ENCODE results near the gene SLC24A3. TPM values are rescaled to one million over a fixed set of nuclear protein-coding genes. Genes with fewer than 3 reads are reported as not detected.

Gene SLC24A3
- total RNA-seq, 1 experiment from 2014 or later = not detected

- Histone ChIP-seq H3K4me3 (no peak overlapping the region), H3K4me1 (replicated peaks) (no peaks in the 10 kb centered on the region), H3K9me3 (replicated peaks) (no peaks in the 10 kb centered on the region), H3K36me3 (no peaks in the 10 kb centered on the region), H3K27me3 (replicated peaks) (no peaks in the 10 kb centered on the region), H3K27ac (no peak overlapping the region)
- DNase-seq (ENCODE audit: low read depth in 1 of 2, low spot score in 2 of 2) = no peak
Measured at GRCh38 chr20:19599200-19599599, 386.8 kb downstream of the SLC24A3 start.

GRCh38 chr20:19600042-19600441 is 387.6 kb downstream of the SLC24A3 start:
- Histone ChIP-seq H3K4me1 (replicated peaks) (no peaks in the 10 kb centered on the region), H3K9me3 (replicated peaks) (no peaks in the 10 kb centered on the region), H3K27me3 (replicated peaks) (0 out of 2 replicates have a peak, but pooled peaks cover 2% of the 10 kb centered on the region), H3K36me3 (no peaks in the 10 kb centered on the region), H3K27ac (no peak overlapping the region), H3K4me3 (no peak overlapping the region)
- DNase-seq (ENCODE audit: low read depth in 1 of 2, low spot score in 2 of 2) = no peak

DNA sequence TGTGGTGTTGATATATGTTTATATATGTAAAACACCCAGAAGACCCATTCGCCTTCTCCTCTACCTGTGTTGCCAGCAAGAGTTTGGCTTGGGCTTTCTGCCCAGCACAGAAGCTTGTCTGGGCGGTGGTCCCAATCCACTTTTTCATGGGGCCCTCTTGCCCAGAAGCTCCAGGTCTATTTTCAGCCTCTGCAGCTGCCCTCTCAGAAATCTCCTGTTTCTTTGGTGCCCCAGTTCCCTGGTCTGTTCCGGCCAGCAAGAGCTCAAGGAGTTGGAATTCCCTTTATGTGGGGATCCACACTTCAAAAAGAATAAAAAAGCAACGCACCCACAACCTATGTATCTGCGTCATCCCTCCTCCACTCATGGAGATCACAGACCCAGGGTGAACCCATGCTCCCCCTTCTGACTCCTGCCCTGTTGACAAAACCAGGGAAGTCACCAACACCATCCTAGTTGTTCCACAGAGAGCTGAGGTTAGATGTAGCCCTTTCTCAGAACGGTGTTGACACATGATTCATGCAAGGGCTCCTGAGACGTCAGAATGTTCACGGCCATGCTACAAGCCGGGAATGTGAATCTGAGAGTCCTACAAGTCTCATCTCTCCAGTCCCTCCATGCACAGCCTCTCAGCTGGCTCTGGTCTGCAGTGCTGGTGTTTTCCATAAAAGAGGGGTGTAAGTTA is 388.8 kb downstream of the SLC24A3 start:
- H3K36me3 ChIP-seq = no peaks in the 10 kb centered on the region
- H3K27ac ChIP-seq = no peak overlapping the region
- H3K4me3 ChIP-seq = no peak overlapping the region
- H3K9me3 ChIP-seq (replicated peaks) = no peaks in the 10 kb centered on the region
- no peak for DNase-seq (ENCODE audit: low read depth in 1 of 2, low spot score in 2 of 2)
- no peaks in the 10 kb centered on the region for H3K4me1 ChIP-seq (replicated peaks)
- 0 out of 2 replicates have a peak, but pooled peaks cover 3% of the 10 kb centered on the region for H3K27me3 ChIP-seq (replicated peaks)

DNA sequence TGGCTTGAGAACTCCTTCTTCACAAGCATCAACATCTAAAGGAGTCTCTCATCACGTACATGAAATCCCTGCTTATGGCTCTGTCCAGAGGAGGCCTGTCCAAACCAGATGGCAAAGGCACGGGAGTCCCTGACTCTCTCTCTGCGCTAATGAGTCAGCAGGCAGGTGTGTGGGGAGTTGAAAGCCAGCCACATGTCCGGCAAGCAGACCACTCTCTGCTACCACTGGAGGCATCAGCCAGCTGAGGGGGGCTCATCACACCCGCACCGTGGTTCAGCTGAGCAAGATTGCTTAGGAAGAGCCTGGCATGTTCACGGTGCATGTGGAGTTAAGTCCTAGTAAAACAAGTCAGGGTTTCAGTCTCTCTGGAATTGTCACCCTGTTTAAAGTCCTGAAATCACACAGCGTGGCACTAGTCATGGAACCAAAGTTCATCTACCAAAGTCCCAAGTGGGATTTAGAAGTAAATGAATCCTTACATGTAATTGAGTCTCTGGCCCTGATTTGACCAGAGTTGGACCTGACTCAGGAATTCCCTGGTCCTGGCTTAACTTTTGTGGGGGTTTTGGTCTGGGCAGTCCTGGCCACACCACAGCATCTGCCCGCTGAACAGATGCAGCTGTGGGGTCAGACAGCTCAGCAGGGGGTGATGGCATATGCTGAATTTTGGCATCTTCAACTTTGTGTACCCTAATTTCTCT is 390.4 kb downstream of the SLC24A3 start:
- no peaks in the 10 kb centered on the region for H3K9me3 ChIP-seq (replicated peaks)
- H3K36me3 ChIP-seq = no peaks in the 10 kb centered on the region
- 0 out of 2 replicates have a peak, but pooled peaks cover 3% of the 10 kb centered on the region for H3K27me3 ChIP-seq (replicated peaks)
- no peak for DNase-seq (ENCODE audit: low read depth in 1 of 2, low spot score in 2 of 2)
- no peaks in the 10 kb centered on the region for H3K4me1 ChIP-seq (replicated peaks)
- no peak overlapping the region for H3K27ac ChIP-seq
- H3K4me3 ChIP-seq = no peak overlapping the region

- no peaks in the 10 kb centered on the region for H3K4me1 ChIP-seq (replicated peaks)
- no peak overlapping the region for H3K4me3 ChIP-seq
- H3K27ac ChIP-seq = no peak overlapping the region
- no peak for DNase-seq (ENCODE audit: low read depth in 1 of 2, low spot score in 2 of 2)
- H3K9me3 ChIP-seq (replicated peaks) = no peaks in the 10 kb centered on the region
- peaks cover 6% of the 10 kb centered on the region; the same call in 1 of the 2 replicates for H3K27me3 ChIP-seq (replicated peaks)
- H3K36me3 ChIP-seq = no peaks in the 10 kb centered on the region
Measured at GRCh38 chr20:19603376-19603750, 390.9 kb downstream of the SLC24A3 start.

DNA sequence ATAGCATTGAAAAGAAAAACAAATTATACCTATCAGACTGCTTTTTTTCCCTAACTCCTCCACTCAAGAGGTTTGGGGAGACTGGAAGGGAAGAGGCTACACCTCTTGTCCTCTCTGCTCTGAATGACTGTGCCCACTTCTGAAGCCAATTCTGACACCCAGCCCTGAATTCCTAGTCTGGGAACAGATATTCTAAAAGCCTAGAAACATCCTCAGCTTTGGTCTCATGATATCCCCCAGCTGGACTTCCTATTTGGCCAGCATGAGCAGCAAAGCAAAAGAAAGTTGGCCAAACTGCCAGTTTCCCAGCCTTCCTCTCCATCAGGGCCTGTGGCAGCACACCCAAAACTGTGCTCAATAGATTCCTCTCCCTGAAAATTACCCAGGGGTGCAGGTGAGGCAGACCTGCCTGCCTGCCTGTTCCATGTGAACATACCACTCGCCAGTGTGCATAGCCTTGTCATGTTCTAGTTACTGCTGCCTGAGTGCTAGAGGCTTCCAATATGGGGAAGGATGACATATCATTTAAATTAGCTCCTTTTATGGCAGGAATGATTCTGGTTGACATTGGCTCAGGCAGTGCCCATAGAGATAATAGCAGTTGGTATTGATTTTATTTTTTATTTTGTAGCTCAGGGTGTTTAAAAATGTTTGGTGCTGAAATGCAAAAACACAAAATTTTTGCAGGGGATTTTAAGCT is 393.5 kb downstream of the SLC24A3 start:
- DNase-seq (ENCODE audit: low read depth in 1 of 2, low spot score in 2 of 2) = no peak
- Histone ChIP-seq H3K27ac (no peak overlapping the region), H3K36me3 (no peaks in the 10 kb centered on the region), H3K27me3 (replicated peaks) (peaks cover 16% of the 10 kb centered on the region), H3K9me3 (replicated peaks) (no peaks in the 10 kb centered on the region), H3K4me3 (no peak overlapping the region), H3K4me1 (replicated peaks) (no peaks in the 10 kb centered on the region)

GRCh38 chr20:19609642-19610223 is 397.3 kb downstream of the SLC24A3 start:
- Histone ChIP-seq H3K9me3 (replicated peaks) (no peaks in the 10 kb centered on the region), H3K4me3 (no peak overlapping the region), H3K27me3 (replicated peaks) (peaks cover 16% of the 10 kb centered on the region), H3K4me1 (replicated peaks) (no peaks in the 10 kb centered on the region), H3K27ac (no peak overlapping the region), H3K36me3 (no peaks in the 10 kb centered on the region)
- DNase-seq (ENCODE audit: low read depth in 1 of 2, low spot score in 2 of 2) = no peak

DNA sequence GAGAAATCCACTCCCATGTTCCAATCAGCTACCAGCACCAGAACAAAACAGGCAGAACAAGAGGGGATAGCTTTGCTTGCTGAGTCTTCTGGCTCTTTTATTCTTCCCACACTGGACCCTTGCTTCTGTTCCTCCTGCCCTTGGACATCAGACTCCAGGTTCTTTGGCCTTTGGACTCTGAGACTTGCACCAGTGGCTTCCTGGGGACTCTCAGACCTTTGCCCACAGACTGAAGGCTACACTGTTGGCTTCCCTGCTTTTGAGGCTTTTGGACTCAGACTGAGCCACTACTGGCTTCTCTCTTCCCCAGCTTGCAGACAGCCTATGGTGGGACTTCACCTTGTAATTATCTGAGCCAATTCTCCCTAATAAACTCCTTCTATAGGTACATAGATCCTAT is 403.2 kb downstream of the SLC24A3 start:
- Histone ChIP-seq H3K9me3 (replicated peaks) (no peaks in the 10 kb centered on the region), H3K4me1 (replicated peaks) (no peaks in the 10 kb centered on the region), H3K27me3 (replicated peaks) (no peaks in the 10 kb centered on the region), H3K36me3 (no peaks in the 10 kb centered on the region), H3K27ac (no peak overlapping the region), H3K4me3 (no peak overlapping the region)
- DNase-seq (ENCODE audit: low read depth in 1 of 2, low spot score in 2 of 2) = no peak

DNA sequence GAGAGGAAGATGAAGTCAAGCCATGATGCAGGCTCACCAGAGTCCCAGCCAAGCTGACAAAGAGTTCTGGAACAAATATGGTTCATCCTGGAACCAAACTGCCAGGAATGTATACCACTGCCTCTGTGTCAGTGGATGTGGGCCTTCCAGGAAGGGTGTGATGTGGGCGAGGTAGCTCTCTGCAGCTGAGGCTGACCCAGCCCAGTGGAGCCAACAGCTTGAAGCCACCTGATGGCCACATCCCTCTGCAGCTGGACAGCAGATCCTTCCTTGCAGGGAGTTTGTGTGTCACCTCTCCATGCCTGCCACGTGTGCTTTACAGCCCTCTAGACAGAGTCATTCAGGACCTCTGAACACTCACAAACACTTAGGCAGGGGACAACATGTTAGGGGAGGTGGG is 403.6 kb downstream of the SLC24A3 start:
- no peak for DNase-seq (ENCODE audit: low read depth in 1 of 2, low spot score in 2 of 2)
- no peaks in the 10 kb centered on the region for H3K9me3 ChIP-seq (replicated peaks)
- H3K27ac ChIP-seq = no peak overlapping the region
- H3K4me3 ChIP-seq = no peak overlapping the region
- no peaks in the 10 kb centered on the region for H3K36me3 ChIP-seq
- no peaks in the 10 kb centered on the region for H3K27me3 ChIP-seq (replicated peaks)
- no peaks in the 10 kb centered on the region for H3K4me1 ChIP-seq (replicated peaks)

DNA sequence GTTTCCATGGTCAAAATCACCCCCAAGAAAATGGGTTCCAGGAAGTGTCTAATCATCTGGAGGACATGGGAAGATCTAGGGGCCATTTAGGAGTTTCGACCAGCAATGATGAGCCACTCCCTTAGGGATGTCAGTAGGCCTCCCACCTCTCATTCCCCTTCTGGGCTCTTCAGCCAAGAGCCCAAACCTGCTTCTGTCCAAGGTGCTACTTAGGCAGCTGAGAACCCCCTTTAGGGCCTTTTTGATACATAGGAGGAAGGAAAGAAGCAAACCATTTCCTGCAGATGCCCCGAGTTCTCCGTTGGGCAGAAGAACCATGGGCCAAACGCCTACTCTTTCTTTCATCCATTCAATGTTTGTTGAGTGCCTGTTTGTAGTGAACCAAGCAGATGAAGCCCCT is 404.2 kb downstream of the SLC24A3 start:
- Histone ChIP-seq H3K4me3 (no peak overlapping the region), H3K27me3 (replicated peaks) (no peaks in the 10 kb centered on the region), H3K9me3 (replicated peaks) (no peaks in the 10 kb centered on the region), H3K36me3 (no peaks in the 10 kb centered on the region), H3K4me1 (replicated peaks) (no peaks in the 10 kb centered on the region), H3K27ac (no peak overlapping the region)
- no peak for DNase-seq (ENCODE audit: low read depth in 1 of 2, low spot score in 2 of 2)

- H3K9me3 ChIP-seq (replicated peaks) = no peaks in the 10 kb centered on the region
- no peaks in the 10 kb centered on the region for H3K36me3 ChIP-seq
- no peak overlapping the region for H3K27ac ChIP-seq
- H3K4me3 ChIP-seq = no peak overlapping the region
- no peaks in the 10 kb centered on the region for H3K27me3 ChIP-seq (replicated peaks)
- H3K4me1 ChIP-seq (replicated peaks) = no peaks in the 10 kb centered on the region
- DNase-seq (ENCODE audit: low read depth in 1 of 2, low spot score in 2 of 2) = no peak
Measured at GRCh38 chr20:19617256-19617655, 404.8 kb downstream of the SLC24A3 start.

GRCh38 chr20:19618711-19619110 is 406.3 kb downstream of the SLC24A3 start:
- H3K27me3 ChIP-seq (replicated peaks) = no peaks in the 10 kb centered on the region
- no peaks in the 10 kb centered on the region for H3K36me3 ChIP-seq
- no peak for DNase-seq (ENCODE audit: low read depth in 1 of 2, low spot score in 2 of 2)
- H3K27ac ChIP-seq = no peak overlapping the region
- H3K4me1 ChIP-seq (replicated peaks) = no peaks in the 10 kb centered on the region
- no peak overlapping the region for H3K4me3 ChIP-seq
- no peaks in the 10 kb centered on the region for H3K9me3 ChIP-seq (replicated peaks)

DNA sequence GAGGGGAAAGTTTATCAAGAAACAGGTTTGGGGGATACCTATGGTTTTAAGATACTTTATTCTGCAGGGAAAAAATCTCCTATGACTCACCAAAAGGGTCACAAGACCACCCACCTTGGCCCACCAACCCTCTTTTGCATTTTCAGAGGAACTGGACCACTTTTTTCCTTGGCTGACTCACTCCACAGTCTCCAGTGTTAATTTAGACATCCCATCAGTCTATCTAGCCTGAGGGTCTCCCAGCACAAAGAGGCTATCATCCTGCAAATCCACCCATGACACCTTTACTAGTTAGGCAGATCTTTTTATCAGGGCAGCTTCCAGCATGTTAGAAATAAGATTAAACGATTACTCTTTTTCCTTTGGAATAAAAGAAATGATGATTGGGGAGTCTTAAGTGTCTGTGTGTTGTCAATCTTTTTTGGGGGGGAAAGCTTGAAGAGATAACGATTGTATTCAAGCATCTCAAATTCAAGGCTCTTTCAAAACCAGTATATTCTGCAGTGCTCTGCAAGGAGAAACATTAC is 407.5 kb downstream of the SLC24A3 start:
- Histone ChIP-seq H3K36me3 (no peaks in the 10 kb centered on the region), H3K27ac (no peak overlapping the region), H3K9me3 (replicated peaks) (no peaks in the 10 kb centered on the region), H3K4me1 (replicated peaks) (no peaks in the 10 kb centered on the region), H3K27me3 (replicated peaks) (no peaks in the 10 kb centered on the region), H3K4me3 (no peak overlapping the region)
- no peak for DNase-seq (ENCODE audit: low read depth in 1 of 2, low spot score in 2 of 2)

DNA sequence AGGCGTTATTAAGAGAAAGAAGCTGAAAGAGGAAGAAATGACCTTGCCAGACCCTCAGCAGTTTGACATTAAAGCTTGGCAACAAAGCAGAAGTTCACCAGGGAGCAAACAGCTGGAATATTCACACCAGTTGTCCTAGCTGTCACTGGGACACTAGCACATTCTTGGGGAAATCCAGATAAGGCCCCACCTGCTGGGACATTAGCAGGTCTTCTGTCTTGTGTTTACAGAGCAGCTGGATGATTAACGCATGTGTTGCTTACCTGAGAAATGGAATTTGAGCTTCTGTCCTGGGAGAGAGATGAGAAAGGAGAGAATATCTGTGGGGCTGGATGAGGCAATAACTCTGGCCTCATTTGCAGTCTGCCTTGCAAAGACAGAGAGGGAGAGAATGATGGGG is 408.0 kb downstream of the SLC24A3 start:
- H3K9me3 ChIP-seq (replicated peaks) = no peaks in the 10 kb centered on the region
- no peak for DNase-seq (ENCODE audit: low read depth in 1 of 2, low spot score in 2 of 2)
- no peak overlapping the region for H3K27ac ChIP-seq
- H3K4me3 ChIP-seq = no peak overlapping the region
- no peaks in the 10 kb centered on the region for H3K36me3 ChIP-seq
- no peaks in the 10 kb centered on the region for H3K27me3 ChIP-seq (replicated peaks)
- no peaks in the 10 kb centered on the region for H3K4me1 ChIP-seq (replicated peaks)

Data from SJSA1 (cell line).